SK-N-SH treated with all-trans-retinoic acid at 6 μM for 48 hours (cell line): ENCODE data around the gene IKZF2.

Experiments
- PATZ1 ChIP-seq: fragments of 250-450 bp; sonication (Bioruptor Pico); IDR thresholded peaks from 2 replicates; pipeline ENCODE4 v1.8.0; 2020; ENCODE audit warnings: mild to moderate bottlenecking, moderate library complexity, borderline replicate concordance
- POU6F1 ChIP-seq: fragments of 250-450 bp; sonication (Bioruptor Pico); IDR thresholded peaks from 2 replicates; pipeline ENCODE4 v1.8.0; 2021; ENCODE audit warnings: low read depth, mild to moderate bottlenecking, moderate library complexity, borderline replicate concordance
- RARB ChIP-seq: fragments of 250-450 bp; sonication (Bioruptor Pico); IDR thresholded peaks from 2 replicates; pipeline ENCODE4 v1.8.0; 2021; ENCODE audit warnings: mild to moderate bottlenecking, moderate library complexity
- TOX ChIP-seq: fragments of 250-450 bp; sonication (Bioruptor Pico); IDR thresholded peaks from 2 replicates; pipeline ENCODE4 v1.8.0; 2021; ENCODE audit warnings: mild to moderate bottlenecking, moderate library complexity, borderline replicate concordance

- TF ChIP-seq PATZ1 (no peak), RARB (CRISPR knock-in tag) (no peak), TOX (no peak), POU6F1 (CRISPR knock-in tag) (no peak)
These were observed 5.6 kb downstream of the IKZF2 start for GRCh38 chr2:213145715-213146242.
